ENCODE results near the gene CAPN8. TPM values are rescaled to one million over a fixed set of nuclear protein-coding genes. Genes with fewer than 3 reads are reported as not detected.
A peak's percentile ranks its signal among the peaks of the same experiment; 100 is the strongest.

CAPN8 gene
- 0.18 TPM for polyA plus RNA-seq (2013, experiment 1 of 2; ENCODE audit: insufficient read length)
- 0.14 TPM for polyA plus RNA-seq (2013, experiment 2 of 2; ENCODE audit: insufficient read length)

DNA sequence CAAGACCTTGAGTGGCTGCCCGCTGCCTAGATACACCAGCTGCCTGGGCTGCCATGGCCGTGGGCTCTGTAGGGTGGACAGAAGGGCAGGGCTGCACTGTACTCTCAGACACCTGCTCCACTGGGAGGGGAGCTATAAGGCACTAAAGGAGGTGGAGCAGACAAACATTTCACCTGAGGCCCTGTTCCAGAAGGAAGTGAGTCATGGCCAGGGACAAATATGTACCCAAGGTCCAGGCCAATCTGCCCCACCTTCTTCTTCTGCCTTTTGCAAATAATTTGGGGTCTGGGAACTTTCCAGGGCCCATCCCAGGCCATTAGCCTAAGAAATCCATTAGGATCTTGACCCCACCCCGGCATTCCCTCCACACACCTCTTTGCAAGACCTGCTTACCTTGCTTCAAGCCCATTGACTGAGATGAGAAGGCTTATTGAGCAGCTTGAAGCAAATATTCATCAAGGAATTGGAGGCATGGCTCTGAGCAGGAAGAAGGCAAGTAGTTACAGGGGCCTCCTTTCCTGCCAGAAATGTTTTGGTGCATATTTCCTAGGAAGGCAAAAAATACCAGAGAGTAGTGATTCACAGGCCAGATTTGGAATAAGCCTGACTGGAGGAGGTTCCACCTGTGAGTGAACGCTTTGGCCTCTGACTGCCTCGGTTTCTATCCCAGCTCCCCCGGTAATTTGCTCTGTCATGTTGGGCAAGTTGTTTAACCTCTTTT lies at the start of gene CAPN8:
Gene CAPN8, minus strand, starts transcription at position 110 of the 721 bp plus-strand sequence. Its CDS starts 55 bp downstream, at position 55.
- no peak for DNase-seq

DNA sequence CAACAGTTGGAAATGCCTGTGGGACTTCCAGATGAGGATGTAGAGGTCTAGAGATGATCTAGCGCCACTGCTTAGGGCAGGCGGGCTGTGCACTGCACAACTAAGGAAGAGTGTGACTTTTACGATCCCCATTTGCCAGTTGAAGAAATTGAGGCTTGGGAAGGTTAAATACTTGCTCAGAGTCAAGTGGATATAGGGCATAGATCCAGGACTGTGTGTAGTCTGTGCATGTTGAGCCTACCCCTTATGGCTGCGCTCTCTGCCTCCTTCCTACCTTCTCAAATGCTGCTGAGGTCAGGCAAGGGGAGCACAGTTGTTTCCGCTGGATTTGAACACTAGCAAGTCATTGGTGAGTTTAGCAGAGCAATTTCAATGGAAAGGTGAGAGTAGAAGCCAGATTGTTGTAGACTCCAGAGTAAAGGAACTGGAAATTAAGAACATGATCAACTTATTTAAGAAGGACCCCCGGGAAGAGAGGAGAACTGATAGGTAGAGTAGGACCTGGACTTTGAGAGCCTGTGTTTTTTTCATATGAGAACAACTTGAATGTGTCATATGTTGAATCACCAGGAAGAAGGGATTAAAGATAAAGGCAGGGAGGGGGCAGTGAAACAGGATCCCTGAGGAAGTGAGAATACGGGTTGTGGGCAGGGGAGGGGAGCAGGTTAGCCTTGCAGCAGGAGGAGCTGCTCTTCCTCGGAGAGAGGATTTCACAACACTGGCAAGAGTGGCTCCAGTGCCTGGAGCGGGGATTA lies 49.5 kb upstream of the CAPN8 start:
- peak; percentile 89 for DNase-seq

DNA sequence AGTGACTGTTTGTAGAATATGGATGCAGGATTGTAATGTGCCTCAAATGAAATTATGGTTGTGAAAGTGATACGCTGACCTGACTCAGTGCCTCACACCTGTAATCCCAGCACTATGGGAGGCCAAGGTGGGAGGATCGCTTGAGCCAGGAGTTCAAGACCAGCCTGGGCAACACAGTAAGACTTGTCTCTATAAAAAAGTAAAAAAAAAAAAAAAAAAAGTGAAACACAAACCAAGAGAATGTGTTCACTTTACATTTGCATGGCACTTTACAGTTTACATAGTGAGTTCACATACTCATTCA lies 48.9 kb upstream of the CAPN8 start:
- DNase-seq, result no peak

DNA sequence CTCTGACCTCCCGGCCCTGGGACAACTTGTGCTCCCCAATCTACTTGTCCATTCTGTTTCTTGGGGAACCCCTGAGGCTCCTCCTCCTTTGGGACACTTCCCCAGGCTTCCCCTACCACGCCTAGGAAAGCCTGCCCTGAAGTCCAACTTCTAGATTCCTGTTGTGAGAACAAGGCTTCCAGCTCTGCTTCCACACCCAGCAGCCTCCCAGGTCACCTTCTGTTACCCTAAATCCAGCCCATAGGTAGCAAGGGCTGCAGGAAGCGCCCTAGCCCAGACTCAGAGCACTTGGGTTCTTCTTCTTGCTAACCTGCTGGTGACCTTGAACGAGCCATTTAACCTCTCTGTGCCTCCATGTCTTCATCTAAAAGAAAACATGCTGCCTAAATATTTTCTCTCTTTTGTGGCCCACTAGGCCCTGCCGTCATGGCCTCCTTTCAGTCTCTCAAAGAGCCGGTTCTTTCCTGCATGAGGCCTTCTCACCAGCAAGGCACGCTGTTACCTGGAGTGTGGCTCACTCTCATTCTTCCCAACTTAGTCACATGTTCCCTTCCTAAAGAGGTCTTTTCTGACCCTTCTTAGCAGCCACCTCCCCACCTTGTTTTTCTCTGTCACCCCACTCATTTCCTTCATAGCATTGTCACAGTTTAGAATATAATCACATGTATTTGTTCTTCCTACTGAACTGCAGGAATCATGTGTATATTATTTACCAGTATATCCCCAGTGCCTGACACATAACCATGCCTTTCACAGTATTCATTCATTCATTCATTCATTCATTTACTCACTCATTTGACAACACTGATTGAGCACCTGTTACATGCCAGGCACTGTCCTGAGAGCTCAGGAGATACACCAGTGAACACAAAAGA lies 48.3 kb upstream of the CAPN8 start:
- DNase-seq, result no peak

DNA sequence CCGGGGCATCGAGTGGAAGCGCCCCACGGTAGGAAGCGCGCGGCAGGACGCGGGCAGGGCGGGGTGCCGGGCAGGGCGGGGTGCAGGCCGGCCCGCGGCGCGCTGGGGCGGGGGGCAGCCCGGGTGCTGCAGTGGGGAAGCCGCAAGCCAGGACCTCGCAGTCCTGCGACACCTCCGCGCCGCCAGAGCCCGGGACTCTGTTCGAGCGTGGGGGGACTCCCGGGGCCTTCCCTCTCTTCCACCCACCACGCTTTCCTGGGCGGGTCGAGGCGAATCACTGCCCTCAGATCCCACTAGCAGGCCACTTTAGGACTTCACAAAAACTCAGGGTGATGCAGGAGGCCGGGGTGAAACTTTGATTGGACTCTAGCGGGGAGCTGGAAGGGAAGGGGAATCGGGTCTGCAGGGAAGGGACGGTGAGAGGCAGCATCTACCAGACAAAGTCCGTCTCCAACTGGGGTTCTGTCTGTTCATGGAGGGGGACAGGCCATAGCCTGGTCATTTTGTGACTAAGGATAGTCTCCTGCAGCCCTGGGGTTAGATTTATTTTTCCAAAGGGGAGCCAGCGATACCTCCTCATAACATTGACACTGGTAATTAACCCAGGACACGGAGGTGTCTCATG lies 47.5 kb upstream of the CAPN8 start:
- DNase-seq, result no peak

DNA sequence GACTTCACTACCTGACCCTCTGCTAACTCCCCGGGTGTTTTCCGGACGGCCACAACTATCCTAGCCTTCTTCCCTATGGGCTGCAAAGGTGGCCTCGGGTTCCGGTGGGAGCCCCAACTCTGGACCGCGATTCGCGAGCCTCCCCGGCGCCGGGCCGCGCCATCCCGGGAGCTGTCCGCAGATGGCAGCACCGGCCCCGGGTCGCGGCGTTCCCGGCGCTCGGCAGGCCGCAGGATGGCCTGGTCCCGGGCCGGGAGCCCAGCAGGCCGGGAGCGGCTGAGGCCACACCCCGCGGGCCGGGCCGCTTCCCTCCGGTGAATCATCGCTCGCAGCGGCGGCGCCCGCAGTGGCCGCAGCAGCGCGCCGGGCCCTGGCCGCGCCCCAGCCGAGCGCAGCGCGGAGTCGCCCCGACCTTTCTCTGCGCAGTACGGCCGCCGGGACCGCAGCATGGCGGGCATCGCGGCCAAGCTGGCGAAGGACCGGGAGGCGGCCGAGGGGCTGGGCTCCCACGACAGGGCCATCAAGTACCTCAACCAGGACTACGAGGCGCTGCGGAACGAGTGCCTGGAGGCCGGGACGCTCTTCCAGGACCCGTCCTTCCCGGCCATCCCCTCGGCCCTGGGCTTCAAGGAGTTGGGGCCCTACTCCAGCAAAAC lies 46.8 kb upstream of the CAPN8 start, which contains the start of gene CAPN2:
Gene CAPN2, plus strand, starts transcription at position 346 of the 656 bp plus-strand sequence. Its CDS starts 102 bp downstream, at position 448.
- peak; percentile 89 for DNase-seq

DNA sequence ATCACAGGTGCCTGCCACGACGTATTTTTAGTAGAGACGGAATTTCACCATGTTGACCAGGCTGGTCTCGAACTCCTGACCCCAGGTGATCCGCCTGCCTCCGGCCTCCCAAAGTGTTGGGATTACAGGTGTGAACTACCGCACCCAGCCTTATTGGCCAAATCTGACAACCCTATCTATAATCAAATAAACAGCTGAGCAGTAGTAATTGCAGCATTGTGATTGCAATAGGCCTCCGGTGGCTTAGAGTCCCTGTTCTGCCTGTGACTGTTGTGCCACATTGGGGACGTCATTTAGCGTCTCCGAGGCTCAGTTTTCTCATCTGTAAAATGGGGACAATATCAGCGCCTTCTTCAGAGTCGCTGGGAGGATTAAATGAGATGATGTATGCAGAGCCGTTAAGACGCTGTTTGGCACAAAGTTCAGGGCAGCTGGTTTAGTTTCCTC lies 46.3 kb upstream of the CAPN8 start:
- DNase-seq, result no peak

DNA sequence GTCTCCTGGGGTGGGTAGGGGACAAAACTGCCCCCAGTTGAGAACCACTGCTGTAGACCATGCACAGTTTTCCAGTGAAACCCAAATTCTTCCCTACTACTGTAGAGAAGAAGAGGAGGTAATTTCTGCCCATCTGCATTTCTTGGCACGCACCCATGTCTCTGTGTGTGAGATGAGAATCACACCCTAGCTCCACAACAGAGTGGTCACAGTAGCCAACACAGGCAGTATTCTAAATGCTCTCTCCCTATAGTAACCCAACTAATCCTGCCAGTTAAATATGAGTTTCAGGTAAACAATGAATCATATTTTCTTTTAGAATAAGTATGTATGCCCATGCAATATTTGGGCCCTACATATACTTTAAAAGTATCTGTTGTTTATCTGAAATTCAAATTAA lies 45.7 kb upstream of the CAPN8 start:
- DNase-seq, result peak; percentile 68

DNA sequence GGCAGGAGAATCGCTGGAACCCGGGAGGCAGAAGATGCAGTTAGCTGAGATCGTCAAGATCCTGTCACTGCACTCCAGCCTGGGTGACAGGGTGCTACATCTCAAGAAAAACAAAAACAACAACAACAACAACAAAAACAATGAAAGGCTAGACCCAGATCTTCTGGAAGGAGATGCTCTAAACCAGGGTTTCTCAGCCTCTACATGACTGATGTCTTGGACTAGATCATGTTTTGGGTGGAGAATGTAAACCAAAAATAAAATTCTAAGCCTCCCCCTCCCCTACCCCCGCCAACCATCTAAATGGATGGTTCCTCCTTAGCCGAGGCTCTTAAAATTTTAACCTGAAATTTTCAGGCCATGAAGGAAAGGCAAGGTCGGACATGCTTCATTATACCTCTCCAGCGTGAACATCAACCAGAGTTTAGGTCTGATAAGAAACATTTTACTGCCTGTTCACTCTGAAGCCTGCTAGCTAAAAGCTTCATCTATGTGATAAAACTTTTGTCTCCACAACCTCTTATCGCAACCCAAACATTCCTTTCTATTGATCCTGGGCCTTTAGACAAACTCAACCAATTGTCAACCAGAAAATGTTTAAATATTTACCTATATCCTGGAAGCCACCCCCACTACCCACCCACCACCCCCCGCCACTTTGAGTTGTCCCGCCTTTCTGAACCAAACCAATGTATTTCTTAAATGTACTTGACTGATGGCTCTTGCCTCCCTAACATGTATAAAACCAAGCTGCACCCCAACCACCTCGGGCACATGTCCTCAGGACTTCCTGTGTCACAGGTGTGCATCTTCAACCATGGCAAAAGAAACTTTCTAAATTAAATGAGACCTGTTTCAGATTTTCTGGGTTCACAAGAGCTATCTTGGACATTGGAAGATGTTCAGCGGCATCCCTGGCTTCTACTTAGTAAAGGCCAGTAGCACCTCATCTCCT lies 45.0 kb upstream of the CAPN8 start:
- DNase-seq, result no peak

DNA sequence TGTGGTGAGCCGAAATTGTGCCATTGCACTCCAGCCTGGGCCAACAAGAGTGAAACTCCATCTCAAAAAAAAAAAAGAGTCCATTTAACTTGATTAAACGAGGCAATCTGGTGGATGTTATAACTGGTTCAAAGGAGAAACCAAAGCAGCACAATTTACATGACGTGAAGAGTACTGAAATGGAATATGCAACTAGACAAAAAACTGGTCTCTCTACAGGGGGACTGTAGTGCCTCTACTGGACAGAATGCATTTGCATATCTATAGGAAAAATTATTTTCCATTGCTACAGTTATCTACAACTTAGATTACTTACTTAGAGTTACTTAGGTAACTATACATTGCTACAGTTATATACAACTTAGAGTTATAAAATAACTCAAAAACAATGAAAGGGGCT lies 44.1 kb upstream of the CAPN8 start:
- peak; percentile 53 for DNase-seq

DNA sequence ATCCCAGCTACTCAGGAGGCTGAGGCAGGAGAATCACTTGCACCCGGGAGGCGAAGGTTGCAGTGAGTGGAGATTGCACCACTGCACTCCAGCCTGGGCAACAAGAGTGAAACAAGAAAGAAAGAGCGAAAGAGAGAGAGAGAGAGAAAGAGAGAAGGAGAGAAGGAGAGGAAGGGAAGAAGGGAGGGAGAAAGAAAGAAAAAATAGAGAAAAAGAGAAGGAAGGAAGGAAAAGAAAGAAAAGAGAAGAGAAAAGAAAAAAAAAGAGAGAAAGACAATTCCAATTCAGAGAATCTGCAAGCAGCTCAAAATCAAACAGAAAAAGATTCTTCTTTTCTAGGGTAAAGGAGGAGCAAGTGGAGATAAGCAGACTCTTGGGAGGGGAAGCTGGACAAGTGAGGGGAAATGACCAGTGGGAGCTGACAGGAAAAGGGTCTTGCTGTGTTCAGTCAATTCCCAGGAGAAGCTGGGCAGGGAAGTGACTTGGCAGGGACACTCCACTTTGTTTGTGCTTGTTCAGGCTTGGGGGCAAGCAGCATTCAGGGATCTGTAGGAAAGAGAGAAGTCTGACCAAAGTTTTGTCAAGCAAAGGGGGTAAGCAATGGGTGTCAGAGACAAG lies 43.3 kb upstream of the CAPN8 start:
- DNase-seq, result no peak

DNA sequence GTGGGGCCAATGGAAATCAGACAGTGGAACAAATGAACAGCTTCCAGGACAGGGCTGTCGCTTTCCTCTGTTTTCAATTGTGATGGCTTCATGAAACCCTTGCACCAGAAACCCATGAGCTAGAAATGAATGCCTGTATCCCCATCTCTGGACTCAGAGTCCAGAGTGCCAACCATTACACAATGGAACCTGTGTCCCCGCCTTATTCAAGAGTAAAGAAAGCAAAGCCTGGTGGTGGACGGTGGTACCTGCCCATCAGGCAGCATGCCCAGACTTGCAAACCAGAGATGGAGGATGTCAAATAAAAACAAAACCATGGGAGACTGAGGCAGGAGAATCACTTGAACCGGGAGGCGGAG lies 42.5 kb upstream of the CAPN8 start:
- no peak for DNase-seq

DNA sequence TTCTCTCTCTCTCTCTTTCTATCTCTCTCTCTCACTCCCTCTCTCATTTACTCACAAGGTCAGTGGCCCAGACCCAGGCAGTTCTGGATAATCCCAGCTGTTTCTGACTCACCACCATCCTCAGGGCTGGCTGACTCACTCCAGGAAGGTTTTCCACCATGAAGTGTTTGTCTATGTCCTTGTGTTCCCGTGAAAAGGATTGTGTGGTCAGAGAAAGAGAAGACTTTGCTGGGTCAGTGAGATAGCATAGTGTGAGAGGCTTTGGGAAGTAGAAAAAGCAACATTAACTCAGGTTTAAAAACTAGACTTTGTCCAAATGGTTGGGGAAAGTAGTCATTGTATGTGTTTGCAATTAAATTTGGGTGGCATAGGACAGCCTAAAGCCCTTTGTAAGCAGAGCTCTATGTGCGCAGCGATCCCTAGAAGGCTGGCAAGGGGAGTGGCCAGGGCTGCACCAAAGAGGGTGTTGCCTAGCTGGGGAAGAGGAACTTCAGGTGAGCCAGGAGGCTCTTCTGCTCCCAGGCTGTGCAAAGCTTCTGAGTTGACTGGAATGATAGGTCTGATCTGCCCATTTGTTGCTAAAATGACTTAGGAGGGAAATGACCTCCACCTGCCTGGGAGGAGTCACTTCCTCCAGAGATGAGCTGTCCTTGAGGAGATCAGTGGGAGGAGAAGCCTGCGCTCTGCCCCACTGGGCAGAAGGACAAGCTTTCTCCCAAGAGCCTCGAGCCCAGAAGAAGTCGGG lies 41.9 kb upstream of the CAPN8 start:
- peak; percentile 97 for DNase-seq

DNA sequence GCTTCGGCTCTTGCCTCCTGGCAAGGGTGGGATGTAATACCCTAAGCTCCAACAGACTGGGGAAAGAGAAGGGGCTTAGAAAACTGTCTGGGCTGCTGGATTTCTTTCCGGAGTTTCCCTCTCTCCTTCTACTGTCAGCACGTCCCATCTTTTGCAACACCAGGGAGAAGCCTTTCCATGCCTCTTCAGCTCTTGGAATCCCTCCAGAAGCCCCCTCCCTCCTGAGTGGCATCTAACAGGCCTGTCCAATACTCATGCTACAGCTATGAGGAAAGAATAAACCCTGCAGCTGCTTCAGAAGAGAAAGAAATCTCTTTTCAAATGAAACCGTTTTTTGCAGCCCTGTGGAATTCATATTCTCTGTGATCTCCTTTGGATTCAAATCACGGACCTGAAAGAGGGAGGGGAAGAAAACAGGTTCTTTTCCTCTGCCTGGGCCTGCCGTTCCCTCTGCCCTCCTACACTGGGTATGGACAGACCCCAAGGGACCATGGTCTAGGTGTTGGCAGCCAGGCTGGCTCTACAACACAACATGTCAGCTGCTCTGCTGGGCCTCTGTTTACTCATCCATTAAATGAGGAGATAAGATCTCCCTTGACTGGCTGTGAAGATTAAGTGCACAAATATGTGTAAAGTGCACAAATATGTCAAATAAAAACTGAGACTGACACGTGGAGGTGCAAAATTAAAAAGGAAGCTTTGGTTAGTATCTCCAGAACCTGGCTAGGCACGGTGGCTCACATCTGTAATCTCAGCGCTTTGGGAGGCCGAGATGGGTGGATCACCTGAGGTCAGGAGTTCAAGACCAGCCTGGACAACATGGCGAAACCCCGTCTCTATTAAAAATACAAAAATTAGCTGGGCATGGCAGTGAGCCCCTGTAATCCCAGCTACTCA lies 40.8 kb upstream of the CAPN8 start:
- DNase-seq, result peak; percentile 98

DNA sequence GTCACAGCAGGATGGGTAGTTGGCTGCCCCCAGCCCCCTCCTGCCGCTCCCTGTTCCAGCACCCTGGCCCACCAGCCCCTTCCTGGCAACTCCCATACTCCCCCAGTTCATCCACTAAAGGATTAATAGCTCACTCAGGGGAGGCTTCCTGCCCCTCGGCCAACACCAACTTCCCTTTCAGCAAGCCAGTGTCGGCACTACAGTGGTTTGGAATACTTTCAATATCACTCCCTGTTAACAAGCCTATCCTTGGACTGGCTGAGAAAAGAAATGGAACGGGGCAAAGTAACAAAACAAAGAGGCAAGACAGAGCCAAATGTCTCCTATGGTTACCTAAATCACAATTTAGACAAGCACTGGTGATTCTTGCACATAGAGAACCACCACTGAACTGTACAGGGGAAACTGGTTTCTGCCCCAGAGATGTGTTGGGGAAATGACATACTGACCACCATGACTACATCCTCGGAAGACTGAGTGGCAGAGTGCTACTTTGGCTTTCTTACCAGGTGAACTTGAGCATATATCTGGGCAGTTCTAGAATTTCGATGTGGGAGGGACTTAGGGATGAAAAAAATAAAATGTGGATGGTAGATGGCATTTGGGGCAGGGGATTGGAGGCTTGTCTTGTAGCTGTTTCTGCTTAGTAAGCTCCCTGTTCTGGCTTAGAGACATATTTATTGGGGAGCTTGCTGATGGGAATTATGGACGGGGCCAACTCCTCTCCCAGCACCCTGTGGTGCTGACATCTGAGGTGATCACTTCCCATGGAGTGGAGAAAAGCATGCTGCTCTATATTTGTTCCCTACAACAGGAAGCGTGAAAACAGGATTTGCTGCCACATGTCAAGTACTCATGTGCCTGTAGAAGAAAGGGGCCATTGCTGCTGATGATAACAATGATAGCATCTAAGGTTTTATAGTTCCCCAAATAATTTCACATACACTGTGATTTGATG lies 39.7 kb upstream of the CAPN8 start:
- peak; percentile 44 for DNase-seq

DNA sequence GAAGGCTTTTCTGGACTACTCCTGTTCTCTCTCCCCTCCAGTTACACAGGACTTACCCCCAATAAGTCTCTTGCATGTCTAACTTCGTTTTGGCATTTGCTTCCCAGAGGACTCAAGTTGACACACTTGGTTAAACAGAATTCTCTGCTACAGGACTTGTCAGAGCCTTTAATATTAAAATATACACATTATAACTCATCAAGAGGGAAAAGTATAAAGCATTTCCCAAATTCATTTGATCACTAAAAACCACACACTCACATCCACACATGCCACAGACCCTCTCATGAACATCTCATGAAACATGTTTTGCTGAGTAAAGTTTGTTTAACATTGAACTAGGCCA lies 38.1 kb upstream of the CAPN8 start:
- DNase-seq, result no peak
